GM12874 (cell line): Measurements from ENCODE around the gene SYNPR.

Source experiments
- CTCF ChIP-seq: IDR thresholded peaks from 2 replicates; pipeline ENCODE4 v1.5.1; 2011; ENCODE audit warnings: low read depth, mild to moderate bottlenecking, control low read depth, low read length, moderate library complexity; ENCODE audit not compliant: insufficient read depth

Gene SYNPR

GRCh38 chr3:63354160-63354559 is 76.1 kb downstream of the SYNPR start:
- TF ChIP-seq CTCF: no peak

GRCh38 chr3:63355809-63356208 is 77.7 kb downstream of the SYNPR start:
- TF ChIP-seq CTCF: no peak

GRCh38 chr3:63364495-63364894 is 86.4 kb downstream of the SYNPR start:
- TF ChIP-seq CTCF: no peak

- TF ChIP-seq CTCF: no peak
Measured at GRCh38 chr3:63364910-63365309, 86.8 kb downstream of the SYNPR start.

GRCh38 chr3:63365671-63366070 is 87.6 kb downstream of the SYNPR start:
- TF ChIP-seq CTCF: no peak

- TF ChIP-seq CTCF: no peak
Measured at GRCh38 chr3:63370094-63370493, 92.0 kb downstream of the SYNPR start.

- no peak for TF ChIP-seq CTCF
Measured at GRCh38 chr3:63383040-63383439, 104.9 kb downstream of the SYNPR start.

- TF ChIP-seq CTCF: no peak
Measured at GRCh38 chr3:63384382-63384781, 106.3 kb downstream of the SYNPR start.
